Epithelial cell of esophagus (primary cell): ENCODE measurements around the gene TRIM47.

ENCODE experiments used
- DNase-seq: peaks from one replicate; pipeline ENCODE4 v3.0.0; 2010; ENCODE audit warnings: low read depth
- H3K4me3 ChIP-seq: 2 replicates; pipeline ENCODE4 v1.5.1; 2011; ENCODE audit warnings: mild to moderate bottlenecking, low read length, control low read depth
- CTCF ChIP-seq: IDR thresholded peaks from 2 replicates; pipeline ENCODE4 v1.5.1; 2011; ENCODE audit warnings: low read depth, mild to moderate bottlenecking, low read length, control low read depth, inconsistent platforms; ENCODE audit not compliant: insufficient read depth; ENCODE audit errors: missing control alignments

TRIM47 gene

GRCh38 chr17:75826561-75827307 lies 51.6 kb downstream of the TRIM47 start:
- no peak for TF ChIP-seq CTCF
- DNase-seq = no peak
- H3K4me3 ChIP-seq = no peak overlapping the region

GRCh38 chr17:75825748-75826370 lies 52.5 kb downstream of the TRIM47 start:
- TF ChIP-seq CTCF = no peak
- no peak overlapping the region for H3K4me3 ChIP-seq
- no peak for DNase-seq

GRCh38 chr17:75825149-75825552 lies 53.2 kb downstream of the TRIM47 start:
- no peak for TF ChIP-seq CTCF
- DNase-seq = no peak
- H3K4me3 ChIP-seq = no peak overlapping the region

- TF ChIP-seq CTCF = no peak
- no peak overlapping the region for H3K4me3 ChIP-seq
- DNase-seq = no peak
Measured at GRCh38 chr17:75824666-75825065, 53.7 kb downstream of the TRIM47 start.
